Regular cardiac myocyte (primary cell): Measurements from ENCODE around the gene SLC17A4. TPM values are rescaled to one million over a fixed set of nuclear protein-coding genes. Genes with fewer than 3 reads are reported as not detected.

Experiments
- total RNA-seq: library from RNA; depleted of rRNA; stranded (reverse); fragments of >200 nt; gene quantifications from 2 replicates; pipeline ENCODE4 v1.2.3, GENCODE V29; 2014

SLC17A4 gene, protein sequence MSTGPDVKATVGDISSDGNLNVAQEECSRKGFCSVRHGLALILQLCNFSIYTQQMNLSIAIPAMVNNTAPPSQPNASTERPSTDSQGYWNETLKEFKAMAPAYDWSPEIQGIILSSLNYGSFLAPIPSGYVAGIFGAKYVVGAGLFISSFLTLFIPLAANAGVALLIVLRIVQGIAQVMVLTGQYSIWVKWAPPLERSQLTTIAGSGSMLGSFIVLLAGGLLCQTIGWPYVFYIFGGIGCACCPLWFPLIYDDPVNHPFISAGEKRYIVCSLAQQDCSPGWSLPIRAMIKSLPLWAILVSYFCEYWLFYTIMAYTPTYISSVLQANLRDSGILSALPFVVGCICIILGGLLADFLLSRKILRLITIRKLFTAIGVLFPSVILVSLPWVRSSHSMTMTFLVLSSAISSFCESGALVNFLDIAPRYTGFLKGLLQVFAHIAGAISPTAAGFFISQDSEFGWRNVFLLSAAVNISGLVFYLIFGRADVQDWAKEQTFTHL
- total RNA-seq = not detected in 2 replicates

DNA sequence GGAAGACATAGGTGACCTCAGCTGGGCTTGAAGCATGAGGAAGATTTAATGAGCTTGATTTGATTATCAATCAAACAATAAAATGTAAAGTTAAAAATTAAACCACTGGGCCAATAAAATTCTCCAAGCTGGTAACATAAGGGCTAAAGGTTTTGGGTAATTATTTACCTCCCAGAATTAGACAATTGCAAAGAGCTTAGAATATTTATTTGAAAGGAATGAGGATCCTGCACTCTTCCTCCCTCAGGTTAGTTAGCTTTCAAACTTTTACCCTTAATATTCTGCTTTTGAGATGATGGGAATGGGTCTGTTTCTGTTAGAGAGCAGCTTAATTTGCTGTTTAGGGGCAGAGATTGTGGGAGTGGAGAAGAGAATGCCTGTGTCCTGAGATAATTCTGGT, at the start of gene SLC17A4:
Gene SLC17A4 (plus strand): TSS at position 208 of the 400 bp plus-strand sequence. CDS start 7,221 bp downstream, outside the sequence.

Other genes with a start within 250 kb of the SLC17A4 start
- not detected in 2 replicates for gene SCGN, start 102.5 kb upstream of the SLC17A4 start, total RNA-seq
- not detected in 2 replicates for gene SLC17A1, start 77.3 kb downstream of the SLC17A4 start, total RNA-seq
- gene SLC17A3, start 119.5 kb downstream of the SLC17A4 start, total RNA-seq = not detected in 2 replicates
- gene SLC17A2, start 175.9 kb downstream of the SLC17A4 start, total RNA-seq = not detected in 2 replicates
- 7.5 and 9.0 TPM in 2 replicates for gene TRIM38, start 208.1 kb downstream of the SLC17A4 start, total RNA-seq